ENCODE results near the gene SUN2. TPM values are rescaled to one million over a fixed set of nuclear protein-coding genes. Genes with fewer than 3 reads are reported as not detected.

Gene SUN2
- total RNA-seq, 1 donor from 2014 or later = 16.2 TPM

- H3K27ac ChIP-seq = no peak overlapping the region
- H3K4me2 ChIP-seq = no peak overlapping the region
- Mint-ChIP-seq H3K4me1 (no peaks in the 10 kb centered on the region), H3K27me3 (ENCODE audit: insufficient read depth, low read depth) (no peaks in the 10 kb centered on the region), H3K4me3 (no peak overlapping the region), H3K27ac (no peak overlapping the region), H3K36me3 (peaks cover 32% of the 10 kb centered on the region), H3K9me3 (no peaks in the 10 kb centered on the region)
- TF ChIP-seq EZH2 (IDR thresholded peaks at IDR 0.05) = no peak
- TF ChIP-seq EZH2phosphoT487 (IDR thresholded peaks at IDR 0.05) = no peak
- peak; percentile 58 for TF ChIP-seq CTCF (IDR thresholded peaks at IDR 0.05)
- H4K20me1 ChIP-seq (ENCODE audit: low read depth) = peaks cover 16% of the 10 kb centered on the region
- peak; percentile 47 for DNase-seq (ENCODE audit: low spot score)
- no peak overlapping the region for H3K4me3 ChIP-seq
- no peaks in the 10 kb centered on the region for H3K9me3 ChIP-seq (ENCODE audit: low read depth)
- no peak overlapping the region for H2AFZ ChIP-seq (replicated peaks)
- no peaks in the 10 kb centered on the region for H3K79me2 ChIP-seq (ENCODE audit: low read depth)
- no peaks in the 10 kb centered on the region for H3K27me3 ChIP-seq
- H3K4me1 ChIP-seq = no peaks in the 10 kb centered on the region
- no peak overlapping the region for H3K9ac ChIP-seq
- H3F3A ChIP-seq (ENCODE audit: low read depth) = no peaks in the 10 kb centered on the region
- H3K36me3 ChIP-seq = no peaks in the 10 kb centered on the region
Observed at GRCh38 chr22:38724926-38725571, 30.7 kb downstream of the SUN2 start.

GRCh38 chr22:38724176-38724575 lies 31.6 kb downstream of the SUN2 start:
- no peak for TF ChIP-seq EZH2 (IDR thresholded peaks at IDR 0.05)
- Histone ChIP-seq H3K4me1 (no peaks in the 10 kb centered on the region), H3K27me3 (no peaks in the 10 kb centered on the region), H3K9me3 (ENCODE audit: low read depth) (no peaks in the 10 kb centered on the region), H4K20me1 (ENCODE audit: low read depth) (peaks cover 16% of the 10 kb centered on the region), H3F3A (ENCODE audit: low read depth) (no peaks in the 10 kb centered on the region), H3K27ac (no peak overlapping the region), H3K4me3 (no peak overlapping the region), H3K9ac (no peak overlapping the region), H3K79me2 (ENCODE audit: low read depth) (no peaks in the 10 kb centered on the region), H2AFZ (replicated peaks) (no peak overlapping the region), H3K4me2 (no peak overlapping the region), H3K36me3 (no peaks in the 10 kb centered on the region)
- Mint-ChIP-seq H3K4me3 (no peak overlapping the region), H3K27me3 (ENCODE audit: insufficient read depth, low read depth) (no peaks in the 10 kb centered on the region), H3K4me1 (no peaks in the 10 kb centered on the region), H3K27ac (no peak overlapping the region), H3K36me3 (peaks cover 31% of the 10 kb centered on the region), H3K9me3 (no peaks in the 10 kb centered on the region)
- no peak for DNase-seq (ENCODE audit: low spot score)

DNA sequence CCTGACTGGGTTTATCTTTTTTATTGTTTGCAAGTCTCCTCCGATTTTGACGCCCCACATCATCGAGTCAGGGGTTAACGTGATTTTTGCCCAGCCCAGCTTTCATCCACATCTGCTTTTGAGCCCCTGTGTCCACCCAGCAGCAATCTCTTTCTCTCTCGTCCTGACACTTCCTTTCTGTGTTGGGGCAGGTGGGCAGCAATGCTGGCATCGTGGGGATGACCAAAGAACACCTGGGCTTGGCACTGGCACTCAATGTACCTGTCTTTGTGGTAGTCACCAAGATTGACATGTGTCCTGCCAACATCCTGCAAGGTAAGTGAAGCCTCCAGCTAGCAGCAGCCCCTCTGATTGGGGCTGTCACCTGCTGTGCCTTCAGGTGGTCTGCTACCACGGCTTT lies 34.2 kb downstream of the SUN2 start:
- no peak overlapping the region for H3K27ac ChIP-seq
- H3K4me2 ChIP-seq = no peak overlapping the region
- peaks cover 3% of the 10 kb centered on the region for H3K27me3 Mint-ChIP-seq (ENCODE audit: insufficient read depth, low read depth)
- peaks cover 29% of the 10 kb centered on the region for H4K20me1 ChIP-seq (ENCODE audit: low read depth)
- no peaks in the 10 kb centered on the region for H3K4me1 ChIP-seq
- TF ChIP-seq EZH2phosphoT487 (IDR thresholded peaks at IDR 0.05) = no peak
- no peak for TF ChIP-seq CTCF (IDR thresholded peaks at IDR 0.05)
- TF ChIP-seq EZH2 (IDR thresholded peaks at IDR 0.05) = no peak
- no peaks in the 10 kb centered on the region for H3F3A ChIP-seq (ENCODE audit: low read depth)
- H3K9me3 Mint-ChIP-seq = no peaks in the 10 kb centered on the region
- no peak for DNase-seq (ENCODE audit: low spot score)
- no peaks in the 10 kb centered on the region for H3K27me3 ChIP-seq
- H3K4me3 Mint-ChIP-seq = no peak overlapping the region
- H3K36me3 ChIP-seq = no peaks in the 10 kb centered on the region
- no peak overlapping the region for H2AFZ ChIP-seq (replicated peaks)
- H3K4me1 Mint-ChIP-seq = peaks cover 16% of the 10 kb centered on the region
- H3K9ac ChIP-seq = no peak overlapping the region
- no peak overlapping the region for H3K4me3 ChIP-seq
- no peaks in the 10 kb centered on the region for H3K79me2 ChIP-seq (ENCODE audit: low read depth)
- H3K27ac Mint-ChIP-seq = no peak overlapping the region
- H3K9me3 ChIP-seq (ENCODE audit: low read depth) = no peaks in the 10 kb centered on the region
- H3K36me3 Mint-ChIP-seq = peaks cover 34% of the 10 kb centered on the region

GRCh38 chr22:38720350-38720749 lies 35.4 kb downstream of the SUN2 start:
- peaks cover 6% of the 10 kb centered on the region for H3K79me2 ChIP-seq (ENCODE audit: low read depth)
- Mint-ChIP-seq H3K4me1 (peaks cover 19% of the 10 kb centered on the region), H3K9me3 (no peaks in the 10 kb centered on the region), H3K27me3 (ENCODE audit: insufficient read depth, low read depth) (peaks cover 3% of the 10 kb centered on the region), H3K27ac (no peak overlapping the region), H3K4me3 (no peak overlapping the region), H3K36me3 (peaks cover 34% of the 10 kb centered on the region)
- H3K9ac ChIP-seq = no peak overlapping the region
- no peak overlapping the region for H3K4me2 ChIP-seq
- H3K4me3 ChIP-seq = no peak overlapping the region
- H3K27me3 ChIP-seq = no peaks in the 10 kb centered on the region
- no peaks in the 10 kb centered on the region for H3K36me3 ChIP-seq
- TF ChIP-seq EZH2phosphoT487 (IDR thresholded peaks at IDR 0.05) (no peak), EZH2 (IDR thresholded peaks at IDR 0.05) (no peak), CTCF (IDR thresholded peaks at IDR 0.05) (no peak)
- no peaks in the 10 kb centered on the region for H3K4me1 ChIP-seq
- no peak for DNase-seq (ENCODE audit: low spot score)
- H4K20me1 ChIP-seq (ENCODE audit: low read depth) = peaks cover 37% of the 10 kb centered on the region
- no peak overlapping the region for H3K27ac ChIP-seq
- no peaks in the 10 kb centered on the region for H3K9me3 ChIP-seq (ENCODE audit: low read depth)
- no peaks in the 10 kb centered on the region for H3F3A ChIP-seq (ENCODE audit: low read depth)
- H2AFZ ChIP-seq (replicated peaks) = no peak overlapping the region
